Measurements from ENCODE around the gene HOXC13. TPM values are rescaled to one million over a fixed set of nuclear protein-coding genes. Genes with fewer than 3 reads are reported as not detected.

The HOXC13 gene
- total RNA-seq, 1 donor from 2014 or later: not detected

GRCh38 chr12:53993162-53994008, 54.8 kb downstream of the HOXC13 start:
- DNase-seq (ENCODE audit: extremely low read depth, low read depth, low spot score): no peak

GRCh38 chr12:53994009-53994263, 55.3 kb downstream of the HOXC13 start:
- DNase-seq (ENCODE audit: extremely low read depth, low read depth, low spot score): no peak

GRCh38 chr12:53994264-53995001, 55.8 kb downstream of the HOXC13 start:
- DNase-seq (ENCODE audit: extremely low read depth, low read depth, low spot score): no peak

GRCh38 chr12:53995002-53995377, 56.4 kb downstream of the HOXC13 start:
- no peak for DNase-seq (ENCODE audit: extremely low read depth, low read depth, low spot score)

- DNase-seq (ENCODE audit: extremely low read depth, low read depth, low spot score): no peak
Observed at GRCh38 chr12:53995378-53996239, 57.0 kb downstream of the HOXC13 start.

Other genes with a start within 250 kb of the HOXC13 start
- 53.5 and 70.5 TPM in 2 replicates for gene CALCOCO1, start 211.4 kb upstream of the HOXC13 start, total RNA-seq
- gene CISTR, start 186.9 kb upstream of the HOXC13 start, total RNA-seq: not detected in 2 replicates
- not detected in 2 replicates for gene HOXC12, start 16.1 kb downstream of the HOXC13 start, total RNA-seq
- gene HOXC11, start 34.3 kb downstream of the HOXC13 start, total RNA-seq: 0.23 TPM in 1 of 2 replicates, not detected in the other
- 0.12 TPM in 1 of 2 replicates, not detected in the other for gene HOTAIR, start 36.1 kb downstream of the HOXC13 start, total RNA-seq
- 1.2 and 6.1 TPM in 2 replicates for gene HOXC10, start 46.3 kb downstream of the HOXC13 start, total RNA-seq
- 4.0 and 5.7 TPM in 2 replicates for gene HOXC9, start 61.3 kb downstream of the HOXC13 start, total RNA-seq
- 0.15 and 0.82 TPM in 2 replicates for gene HOXC8, start 70.2 kb downstream of the HOXC13 start, total RNA-seq
- 0.10 and 0.70 TPM in 2 replicates for gene HOXC6, start 89.6 kb downstream of the HOXC13 start, total RNA-seq
- gene HOXC5, start 94.2 kb downstream of the HOXC13 start, total RNA-seq: 0.12 TPM in 1 of 2 replicates, not detected in the other
- gene HOXC4, start 115.0 kb downstream of the HOXC13 start, total RNA-seq: 0.10 and 0.47 TPM in 2 replicates